Neural progenitor cell (in vitro differentiated cells): ENCODE results near the gene AKR1E2.

ENCODE experiments used
- EZH2 ChIP-seq: fragments of 200-600 bp; sonication (generic); IDR thresholded peaks from 2 replicates; pipeline ENCODE4 v1.6.1; 2017; ENCODE audit warnings: antibody characterized with exemption, mild to moderate bottlenecking, moderate library complexity
- EZH2phosphoT487 ChIP-seq: fragments of 200-600 bp; sonication (generic); IDR thresholded peaks from 2 replicates; pipeline ENCODE4 v1.6.1; 2017; ENCODE audit warnings: antibody characterized with exemption

- no peak for TF ChIP-seq EZH2
- TF ChIP-seq EZH2phosphoT487 = no peak
Measured at GRCh38 chr10:4810092-4810491, 15.9 kb upstream of the AKR1E2 start.
